ENCODE results near the gene ARHGAP6.

The ARHGAP6 gene

GRCh38 chrX:11655282-11656015 lies 10.3 kb downstream of the ARHGAP6 start:
- DNase-seq, result no peak
- Histone ChIP-seq H3K36me3 (no peaks in the 10 kb centered on the region), H3K27ac (no peak overlapping the region), H3K9me3 (ENCODE audit: severe bottlenecking) (no peaks in the 10 kb centered on the region), H3K4me3 (ENCODE audit: low read depth, low read length) (no peak overlapping the region), H3K27me3 (ENCODE audit: insufficient read depth, low read depth, severe bottlenecking) (peaks cover 56% of the 10 kb centered on the region)
- TF ChIP-seq CTCF (IDR thresholded peaks at IDR 0.05; ENCODE audit: low read depth, low read length), result no peak

GRCh38 chrX:11648705-11649519 lies 16.8 kb downstream of the ARHGAP6 start:
- no peak for DNase-seq
- no peak overlapping the region for H3K4me3 ChIP-seq (ENCODE audit: low read depth, low read length)
- H3K9me3 ChIP-seq (ENCODE audit: severe bottlenecking), result no peaks in the 10 kb centered on the region
- no peaks in the 10 kb centered on the region for H3K36me3 ChIP-seq
- TF ChIP-seq CTCF (IDR thresholded peaks at IDR 0.05; ENCODE audit: low read depth, low read length), result no peak
- H3K27me3 ChIP-seq (ENCODE audit: insufficient read depth, low read depth, severe bottlenecking), result peaks cover 38% of the 10 kb centered on the region
- H3K27ac ChIP-seq, result no peak overlapping the region

GRCh38 chrX:11647138-11647537 lies 18.6 kb downstream of the ARHGAP6 start:
- Histone ChIP-seq H3K27me3 (ENCODE audit: insufficient read depth, low read depth, severe bottlenecking) (peaks cover 38% of the 10 kb centered on the region), H3K9me3 (ENCODE audit: severe bottlenecking) (no peaks in the 10 kb centered on the region), H3K27ac (no peak overlapping the region), H3K4me3 (ENCODE audit: low read depth, low read length) (no peak overlapping the region), H3K36me3 (no peaks in the 10 kb centered on the region)
- no peak for TF ChIP-seq CTCF (IDR thresholded peaks at IDR 0.05; ENCODE audit: low read depth, low read length)
- no peak for DNase-seq

GRCh38 chrX:11641349-11642065 lies 24.2 kb downstream of the ARHGAP6 start:
- Histone ChIP-seq H3K4me3 (ENCODE audit: low read depth, low read length) (no peak overlapping the region), H3K36me3 (no peaks in the 10 kb centered on the region), H3K9me3 (ENCODE audit: severe bottlenecking) (no peaks in the 10 kb centered on the region), H3K27me3 (ENCODE audit: insufficient read depth, low read depth, severe bottlenecking) (peaks cover 28% of the 10 kb centered on the region), H3K27ac (no peak overlapping the region)
- no peak for TF ChIP-seq CTCF (IDR thresholded peaks at IDR 0.05; ENCODE audit: low read depth, low read length)
- DNase-seq, result no peak

- Histone ChIP-seq H3K27ac (no peak overlapping the region), H3K36me3 (no peaks in the 10 kb centered on the region), H3K27me3 (ENCODE audit: insufficient read depth, low read depth, severe bottlenecking) (peaks cover 28% of the 10 kb centered on the region), H3K4me3 (ENCODE audit: low read depth, low read length) (no peak overlapping the region), H3K9me3 (ENCODE audit: severe bottlenecking) (no peaks in the 10 kb centered on the region)
- no peak for DNase-seq
- TF ChIP-seq CTCF (IDR thresholded peaks at IDR 0.05; ENCODE audit: low read depth, low read length), result no peak
These were observed 25.6 kb downstream of the ARHGAP6 start for GRCh38 chrX:11640089-11640488.

Measured in WERI-Rb-1 (cell line).